MG63 (cell line): ENCODE data around the gene SLC10A3. TPM values are rescaled to one million over a fixed set of nuclear protein-coding genes. Genes with fewer than 3 reads are reported as not detected.
"Not testable (repeated sequence)": the region's sequence is repeated elsewhere in the genome, so short reads cannot be mapped to it uniquely, and the experiment has no call there.

Source experiments
- DNase-seq: peaks from one replicate; pipeline ENCODE4 v3.0.0-alpha.2; 2020
- H3K27me3 ChIP-seq: fragments of 250-450 bp; sonication (Bioruptor Pico); 2 replicates; pipeline ENCODE4 v1.5.1; 2020; ENCODE audit warnings: mild to moderate bottlenecking, moderate library complexity
- H3K36me3 ChIP-seq: fragments of 250-450 bp; sonication (Bioruptor Pico); 2 replicates; pipeline ENCODE4 v1.5.1; 2020; ENCODE audit warnings: mild to moderate bottlenecking, moderate library complexity
- H3K4me3 ChIP-seq: fragments of 250-450 bp; sonication (Bioruptor Pico); 2 replicates; pipeline ENCODE4 v1.5.1; 2020; ENCODE audit warnings: mild to moderate bottlenecking, moderate library complexity
- H3K9me3 ChIP-seq: fragments of 250-450 bp; sonication (Bioruptor Pico); 2 replicates; pipeline ENCODE4 v1.5.1; 2020; ENCODE audit warnings: mild to moderate bottlenecking, moderate library complexity
- total RNA-seq: library from RNA; depleted of rRNA; stranded (reverse); fragments of >200 nt; shearing (Covaris generic); gene quantifications from 2 replicates; pipeline ENCODE4 v1.2.3, GENCODE V29; 2014; ENCODE audit warnings: low replicate concordance

The SLC10A3 gene
- total RNA-seq, 1 experiment from 2014 or later, result 15.2 TPM

DNA sequence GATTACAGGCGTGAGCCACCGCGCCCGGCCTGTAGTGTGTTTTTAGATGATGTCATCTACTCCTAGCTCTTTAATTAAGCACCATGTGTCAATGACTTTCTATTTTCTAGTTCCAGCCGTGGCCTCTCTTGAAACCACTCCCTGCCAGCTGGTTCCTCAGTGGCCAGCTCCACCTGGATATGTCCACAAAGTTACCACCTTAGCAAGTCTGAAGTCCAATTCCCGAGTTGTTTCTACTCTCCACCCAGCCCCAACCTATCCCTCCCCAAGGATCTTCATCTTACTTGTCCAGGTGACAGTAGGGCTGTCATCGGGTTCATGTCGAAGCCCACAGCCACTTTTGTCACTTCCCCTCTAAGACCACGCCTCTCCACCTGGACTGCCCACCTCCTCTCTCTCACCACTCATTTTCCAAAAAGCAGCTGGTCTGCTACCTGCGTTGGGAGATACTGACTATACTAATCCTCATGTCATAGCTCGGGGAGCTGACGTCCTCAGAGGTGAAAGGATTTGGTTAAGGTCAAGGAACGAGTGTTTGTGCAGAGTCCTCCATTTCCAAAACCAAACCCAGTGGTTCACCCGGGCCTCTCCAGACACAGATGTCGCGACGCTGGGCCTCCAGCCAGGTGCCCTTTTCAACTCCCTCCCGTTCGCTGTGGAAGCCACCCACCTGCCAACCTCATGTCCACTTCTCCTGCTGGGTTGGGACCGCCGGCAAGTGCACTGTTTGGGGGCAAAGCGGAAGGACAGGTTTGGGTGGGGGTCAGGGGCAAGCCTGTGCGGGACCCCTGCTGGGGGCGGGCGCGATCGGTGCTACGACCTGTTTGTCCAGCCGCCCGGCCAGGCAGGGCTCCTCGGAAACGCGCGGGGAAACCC is 24.9 kb upstream of the SLC10A3 start:
- Histone ChIP-seq H3K9me3 (no peaks in the 10 kb centered on the region), H3K36me3 (no peaks in the 10 kb centered on the region), H3K4me3 (peak overlapping the region; percentile 61), H3K27me3 (no peaks in the 10 kb centered on the region)
- DNase-seq, result no peak

GRCh38 chrX:154513716-154514115 is 23.3 kb upstream of the SLC10A3 start:
- peaks cover 3% of the 10 kb centered on the region for H3K36me3 ChIP-seq
- DNase-seq, result no peak
- H3K27me3 ChIP-seq, result no peaks in the 10 kb centered on the region
- H3K4me3 ChIP-seq, result no peak overlapping the region
- no peaks in the 10 kb centered on the region for H3K9me3 ChIP-seq

GRCh38 chrX:154512879-154513553 is 22.6 kb upstream of the SLC10A3 start:
- Histone ChIP-seq H3K36me3 (peaks cover 3% of the 10 kb centered on the region), H3K4me3 (no peak overlapping the region), H3K9me3 (no peaks in the 10 kb centered on the region), H3K27me3 (no peaks in the 10 kb centered on the region)
- no peak for DNase-seq

- Histone ChIP-seq H3K4me3 (no peak overlapping the region), H3K27me3 (no peaks in the 10 kb centered on the region), H3K9me3 (no peaks in the 10 kb centered on the region), H3K36me3 (peaks cover 3% of the 10 kb centered on the region)
- no peak for DNase-seq
Measured at GRCh38 chrX:154511761-154512160, 21.3 kb upstream of the SLC10A3 start.

DNA sequence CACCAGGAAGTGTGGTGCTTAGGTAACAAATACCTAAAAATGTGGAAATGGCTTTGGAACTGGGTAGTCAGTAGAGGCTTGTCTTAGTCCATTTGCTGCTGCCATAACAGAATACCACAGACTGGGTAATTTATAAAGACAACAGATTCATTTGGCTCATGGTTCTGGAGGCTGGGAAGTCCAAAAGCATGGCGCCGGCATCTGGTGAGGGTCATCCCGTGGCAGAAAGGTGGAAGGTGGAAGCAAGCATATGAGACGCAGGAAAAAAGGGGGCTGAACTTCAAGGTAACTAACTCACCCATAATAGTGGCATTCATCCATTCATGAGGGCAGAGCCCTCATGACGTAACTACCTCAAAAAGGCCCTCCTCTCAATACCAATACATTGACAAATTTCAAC is 19.0 kb upstream of the SLC10A3 start:
- H3K36me3 ChIP-seq, result peaks cover 3% of the 10 kb centered on the region
- DNase-seq, result no peak
- no peaks in the 10 kb centered on the region for H3K9me3 ChIP-seq
- no peaks in the 10 kb centered on the region for H3K27me3 ChIP-seq
- no peak overlapping the region for H3K4me3 ChIP-seq

DNA sequence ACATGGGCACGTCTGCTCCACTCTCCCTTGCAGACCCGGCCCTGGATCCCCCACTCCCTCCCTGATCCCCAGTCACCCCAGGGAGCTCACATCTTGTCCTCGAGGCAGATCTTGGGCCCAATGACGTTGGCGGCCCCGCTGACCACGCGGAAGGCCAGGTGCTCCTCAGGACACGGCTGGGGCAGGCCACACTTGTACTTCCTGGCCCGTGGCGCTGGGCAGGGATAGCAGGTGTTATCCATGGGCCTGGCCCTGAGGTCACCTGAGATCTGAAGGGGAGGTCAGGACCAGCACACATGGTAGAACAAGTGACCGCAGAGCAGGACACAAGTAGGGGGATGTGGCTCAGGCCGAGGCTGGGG is 17.9 kb upstream of the SLC10A3 start:
- Histone ChIP-seq H3K9me3 (no peaks in the 10 kb centered on the region), H3K4me3 (no peak overlapping the region), H3K36me3 (peaks cover 3% of the 10 kb centered on the region), H3K27me3 (no peaks in the 10 kb centered on the region)
- no peak for DNase-seq

DNA sequence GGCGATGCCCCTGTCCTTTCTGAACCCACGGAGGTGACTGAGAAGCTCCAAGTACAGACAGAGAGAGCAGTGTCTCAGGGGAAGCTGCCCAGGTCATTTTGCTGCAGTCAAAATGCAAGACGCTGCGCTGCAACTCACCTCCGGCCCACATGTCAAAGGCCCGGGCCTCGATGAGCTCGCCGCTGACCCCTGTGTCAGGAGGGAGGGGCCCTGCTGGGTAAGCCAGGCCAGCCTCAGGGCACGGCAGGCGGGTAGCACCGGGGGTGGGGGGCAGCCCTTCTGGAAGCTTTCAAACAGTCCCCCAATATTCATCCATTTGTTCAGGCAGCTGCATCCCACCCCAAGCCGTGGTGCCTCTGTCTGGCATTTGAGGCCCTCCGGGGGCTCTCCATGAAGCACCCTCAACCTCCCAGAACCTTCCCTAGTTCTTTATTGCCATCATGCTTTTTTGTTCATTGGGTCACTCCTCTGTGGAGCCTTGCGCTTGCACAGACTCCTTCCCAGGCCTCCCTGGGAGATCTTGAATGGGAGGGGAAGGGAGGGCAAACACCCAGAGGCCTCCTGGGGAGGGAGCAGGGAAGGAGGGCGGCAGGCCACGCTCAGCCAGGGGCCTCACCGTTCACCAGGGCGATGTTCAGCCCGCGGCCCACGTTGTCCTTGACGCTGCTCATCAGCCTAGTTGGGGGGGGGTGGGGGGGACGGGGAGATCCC is 17.4 kb upstream of the SLC10A3 start:
- Histone ChIP-seq H3K36me3 (peaks cover 3% of the 10 kb centered on the region), H3K9me3 (no peaks in the 10 kb centered on the region), H3K27me3 (no peaks in the 10 kb centered on the region), H3K4me3 (no peak overlapping the region)
- DNase-seq, result no peak

- Histone ChIP-seq H3K4me3 (no peak overlapping the region), H3K36me3 (peaks cover 3% of the 10 kb centered on the region), H3K9me3 (no peaks in the 10 kb centered on the region), H3K27me3 (no peaks in the 10 kb centered on the region)
- DNase-seq, result no peak
Measured at GRCh38 chrX:154506483-154507332, 16.3 kb upstream of the SLC10A3 start.

DNA sequence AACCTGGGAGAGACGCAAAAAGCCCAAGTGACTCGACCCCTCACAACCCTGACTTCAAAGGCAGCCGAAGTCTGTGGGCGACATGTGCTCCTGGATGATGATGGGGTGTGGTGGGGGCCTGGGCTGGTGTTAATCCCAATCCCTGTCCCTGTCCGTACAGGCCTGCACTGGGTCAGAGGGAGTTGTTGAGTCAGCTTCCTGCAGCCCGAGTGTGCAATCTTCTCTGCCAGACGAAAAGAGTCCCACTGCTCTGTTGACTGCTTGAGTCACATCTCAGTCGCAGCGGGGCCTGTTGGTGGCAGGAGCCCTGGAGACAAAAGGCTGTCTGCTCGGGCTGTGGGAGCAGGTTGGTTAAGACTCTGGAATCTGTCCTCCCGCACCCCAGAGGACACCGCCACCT is 15.3 kb upstream of the SLC10A3 start:
- peak; percentile 14 for DNase-seq
- Histone ChIP-seq H3K9me3 (no peaks in the 10 kb centered on the region), H3K4me3 (no peak overlapping the region), H3K36me3 (peaks cover 3% of the 10 kb centered on the region), H3K27me3 (no peaks in the 10 kb centered on the region)

- Histone ChIP-seq H3K4me3 (no peak overlapping the region), H3K36me3 (no peaks in the 10 kb centered on the region), H3K27me3 (no peaks in the 10 kb centered on the region), H3K9me3 (no peaks in the 10 kb centered on the region)
- DNase-seq, result no peak
Measured at GRCh38 chrX:154502989-154503388, 12.6 kb upstream of the SLC10A3 start.

GRCh38 chrX:154502098-154502497 is 11.7 kb upstream of the SLC10A3 start:
- Histone ChIP-seq H3K9me3 (no peaks in the 10 kb centered on the region), H3K4me3 (no peak overlapping the region), H3K36me3 (no peaks in the 10 kb centered on the region), H3K27me3 (no peaks in the 10 kb centered on the region)
- DNase-seq, result no peak

DNA sequence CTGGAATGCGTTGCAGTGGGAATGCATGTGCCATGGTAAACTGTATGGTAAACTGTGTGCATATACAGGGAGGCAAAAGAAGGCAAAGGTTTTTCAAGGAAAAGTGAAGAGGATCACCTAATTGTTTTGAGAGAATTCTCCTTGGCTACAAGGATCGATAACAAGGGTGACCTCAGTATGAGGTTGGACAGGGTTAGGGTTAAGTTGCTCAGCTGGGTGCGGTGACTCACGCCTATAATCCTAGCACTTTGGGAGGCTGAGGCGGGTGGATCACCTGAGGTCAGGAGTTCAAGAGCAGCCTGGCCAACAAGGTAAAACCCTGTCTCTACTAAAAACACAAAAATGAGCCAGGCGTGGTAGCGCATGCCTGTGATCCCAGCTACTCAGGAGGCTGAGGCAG is 11.0 kb upstream of the SLC10A3 start:
- H3K4me3 ChIP-seq, H3K9me3 ChIP-seq, H3K27me3 ChIP-seq, H3K36me3 ChIP-seq: not testable (repeated sequence)
- peak; percentile 21 for DNase-seq

DNA sequence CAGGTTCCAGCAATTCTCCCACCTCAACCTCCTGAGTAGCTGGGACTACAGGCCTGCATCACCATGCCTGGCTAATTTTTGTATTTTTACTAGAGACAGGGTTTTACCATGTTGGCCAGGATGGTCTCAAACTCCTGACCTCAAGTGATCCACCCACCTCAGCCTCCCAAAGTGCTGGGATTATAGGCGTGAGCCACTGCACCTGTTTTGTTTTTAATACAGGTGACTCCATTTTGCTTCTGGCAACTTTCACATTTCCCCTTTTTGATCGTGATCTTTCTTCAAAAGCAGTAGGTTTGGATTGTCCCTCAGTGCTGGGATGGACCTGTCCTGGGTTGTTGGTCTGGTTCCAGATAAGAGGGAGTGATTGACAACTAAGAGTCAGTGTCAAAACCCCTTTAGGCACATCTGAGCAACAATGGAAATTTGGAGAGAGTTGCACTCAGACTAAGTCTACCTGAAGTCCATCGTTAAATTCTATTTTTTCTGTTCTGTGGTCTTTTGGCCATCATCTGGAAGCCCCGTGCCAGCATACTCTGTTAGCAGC is 6.2 kb upstream of the SLC10A3 start:
- not testable (repeated sequence) for H3K4me3 ChIP-seq, DNase-seq

GRCh38 chrX:154495472-154495922 is 5.1 kb upstream of the SLC10A3 start:
- Histone ChIP-seq H3K36me3 (no peaks in the 10 kb centered on the region), H3K9me3 (no peaks in the 10 kb centered on the region), H3K27me3 (no peaks in the 10 kb centered on the region), H3K4me3 (no peak overlapping the region)
- no peak for DNase-seq

More for the DNA sequence above, 6.2 kb upstream of the SLC10A3 start:
- H3K27me3 ChIP-seq, H3K36me3 ChIP-seq, H3K9me3 ChIP-seq: not testable (repeated sequence)

- H3K27me3 ChIP-seq, result no peaks in the 10 kb centered on the region
- no peak for DNase-seq
- H3K36me3 ChIP-seq, result no peaks in the 10 kb centered on the region
- H3K9me3 ChIP-seq, result no peaks in the 10 kb centered on the region
- H3K4me3 ChIP-seq, result no peak overlapping the region
Measured at GRCh38 chrX:154494715-154495114, 4.3 kb upstream of the SLC10A3 start.

DNA sequence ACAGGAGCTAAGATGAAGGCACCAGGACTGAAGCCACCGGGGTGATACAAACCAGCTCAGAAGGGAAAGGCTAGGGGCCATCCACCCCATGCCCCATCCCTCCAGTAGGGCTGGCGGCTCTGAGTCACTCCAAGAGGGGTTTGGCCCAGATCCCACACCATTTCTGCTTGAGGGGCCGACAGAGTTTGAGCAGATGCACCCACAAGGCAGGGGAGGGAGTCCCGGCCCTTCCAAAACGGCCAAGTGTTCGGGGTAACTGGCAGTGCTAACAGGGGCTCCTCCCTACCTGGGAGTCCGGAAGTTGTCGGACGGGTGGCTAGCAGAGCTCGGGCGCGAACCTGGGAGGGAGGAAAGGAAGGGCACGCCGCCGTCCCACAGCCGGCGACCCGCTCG is 412 bp downstream of the SLC10A3 start:
- peak; percentile 55 for DNase-seq
- peaks cover 7% of the 10 kb centered on the region for H3K36me3 ChIP-seq
- H3K9me3 ChIP-seq, result no peaks in the 10 kb centered on the region

More for the DNA sequence above, 412 bp downstream of the SLC10A3 start:
- H3K27me3 ChIP-seq, result no peaks in the 10 kb centered on the region
- H3K4me3 ChIP-seq, result peak overlapping the region; percentile 65
